Hematopoietic multipotent progenitor cell (in vitro differentiated cells): ENCODE results near the gene UNKL. TPM values are rescaled to one million over a fixed set of nuclear protein-coding genes. Genes with fewer than 3 reads are reported as not detected.

Experiments used
- DNase-seq, 3 donors: peaks; one replicate each; pipeline ENCODE4 v3.0.0-alpha.2; 2011 to 2015; ENCODE audit warnings: low read depth in 2 of 3, low spot score in 2 of 3
- total RNA-seq: library from RNA; depleted of rRNA; stranded (reverse); fragments of >200 nt; gene quantifications from one replicate; pipeline ENCODE4 v1.2.3, GENCODE V29; 2012

The UNKL gene
- total RNA-seq, 1 donor = 45.5 TPM

GRCh38 chr16:1407753-1408152 lies 6.8 kb downstream of the UNKL start:
- DNase-seq = no peak

DNA sequence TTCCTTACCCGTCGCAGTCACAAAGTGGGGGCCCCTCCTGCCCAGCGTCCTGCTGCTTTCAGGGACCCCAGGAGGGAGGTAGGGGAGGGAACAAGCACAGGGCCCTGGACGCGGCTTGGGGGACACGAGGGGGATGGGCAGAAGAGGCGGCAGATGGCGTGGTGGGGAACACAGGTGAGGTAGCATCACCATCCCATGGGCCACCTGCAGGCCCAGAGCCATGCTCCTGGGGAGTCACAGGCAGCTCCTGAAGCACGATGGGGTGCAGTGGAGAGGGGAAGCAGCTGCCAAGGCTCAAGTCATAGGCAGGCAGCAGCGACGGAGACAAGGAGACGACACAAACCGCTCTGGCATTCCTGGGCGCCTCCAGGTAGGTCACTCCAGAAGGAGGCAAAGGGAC lies 10.8 kb downstream of the UNKL start:
- no peak for DNase-seq

GRCh38 chr16:1403036-1403435 lies 11.5 kb downstream of the UNKL start:
- no peak for DNase-seq

DNA sequence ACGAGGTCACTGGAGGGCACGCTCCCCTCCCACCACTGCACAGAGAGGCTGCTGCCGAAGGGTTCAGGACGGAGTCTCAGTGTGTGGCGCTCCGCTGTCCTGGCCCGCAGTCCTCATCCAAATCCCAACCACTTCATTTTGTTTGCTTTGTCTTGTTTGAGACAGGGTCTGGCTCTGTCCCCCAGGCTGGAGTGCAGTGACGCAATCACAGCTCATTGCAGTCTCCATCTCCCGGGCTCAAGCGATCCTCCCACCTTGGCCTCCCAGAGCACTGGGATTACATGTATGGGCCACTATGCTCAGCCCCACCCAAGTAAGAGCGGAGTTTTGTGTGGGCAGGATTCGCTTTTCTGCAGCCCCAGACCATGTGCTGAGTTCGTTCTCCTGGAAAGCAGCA lies 12.7 kb downstream of the UNKL start:
- DNase-seq = no peak

DNA sequence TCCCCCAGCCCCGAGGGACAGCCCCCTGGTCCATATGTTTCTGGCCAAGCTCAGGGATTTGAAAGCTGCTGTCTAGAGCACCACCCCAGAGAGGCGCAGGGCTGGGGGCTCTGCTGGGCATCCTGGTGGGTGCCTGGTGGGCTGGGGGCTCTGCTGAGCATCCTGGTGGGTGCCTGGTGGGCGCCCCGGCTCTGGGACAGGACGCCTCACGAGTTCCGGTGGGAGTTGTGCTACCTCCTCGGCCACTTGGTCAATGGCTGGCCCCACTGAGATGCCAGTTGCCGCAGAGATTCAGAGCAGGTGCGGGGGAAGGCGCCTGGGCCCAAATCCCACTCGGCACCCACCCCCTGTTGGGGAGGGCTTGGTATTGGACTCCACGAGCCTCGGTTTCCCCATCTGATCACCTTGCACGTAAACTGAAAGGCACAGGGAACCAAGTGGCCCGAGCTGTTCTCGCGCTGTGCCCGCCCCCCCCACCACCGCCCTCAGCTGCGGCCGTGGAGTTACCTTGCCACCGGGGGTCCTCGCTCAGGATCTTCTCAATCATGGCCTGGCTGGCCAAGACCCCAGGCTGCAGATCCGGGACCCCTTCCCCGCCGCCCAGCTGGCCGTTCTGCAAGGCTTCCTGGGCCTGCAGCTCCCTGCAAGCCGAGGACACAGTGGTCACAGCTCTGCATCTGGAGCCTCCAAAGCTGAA lies 13.3 kb downstream of the UNKL start:
- no peak for DNase-seq

DNA sequence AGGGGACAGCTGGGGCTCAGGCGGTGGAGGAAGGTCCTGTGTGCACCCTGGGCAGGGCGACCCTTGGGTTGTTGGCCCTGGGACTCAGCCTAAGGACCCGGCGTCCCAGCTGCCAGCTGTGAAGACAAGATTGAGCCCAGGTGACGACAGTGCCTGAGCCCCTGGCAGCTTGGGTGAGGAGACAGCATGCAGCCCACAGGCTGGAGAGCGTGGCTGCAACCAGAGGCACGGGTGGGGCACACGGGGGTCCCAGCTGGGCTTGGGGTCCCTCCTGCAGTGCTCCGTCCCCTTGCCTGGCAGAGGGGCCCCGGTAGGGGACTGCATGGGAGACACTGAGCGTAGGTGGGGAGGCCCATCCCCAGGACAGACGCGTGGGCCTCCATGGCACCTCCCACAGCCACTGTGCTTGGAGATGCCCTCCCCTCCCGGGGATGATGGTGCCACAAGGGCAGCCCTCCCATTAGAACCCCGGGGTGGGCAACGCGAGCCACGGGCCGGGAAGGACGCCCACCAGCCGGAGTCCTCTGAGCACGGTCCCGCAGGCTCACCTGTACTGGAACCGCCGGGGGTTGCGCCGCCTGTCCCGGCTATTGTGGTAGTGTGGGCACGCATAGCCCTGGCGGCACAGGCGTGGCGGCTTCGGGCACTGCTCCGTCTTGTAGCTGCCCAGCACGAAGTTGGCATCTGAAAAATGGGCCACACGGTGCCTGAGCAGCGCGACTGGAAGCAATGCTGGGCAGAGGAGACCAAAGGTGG lies 15.5 kb downstream of the UNKL start:
- no peak for DNase-seq

DNA sequence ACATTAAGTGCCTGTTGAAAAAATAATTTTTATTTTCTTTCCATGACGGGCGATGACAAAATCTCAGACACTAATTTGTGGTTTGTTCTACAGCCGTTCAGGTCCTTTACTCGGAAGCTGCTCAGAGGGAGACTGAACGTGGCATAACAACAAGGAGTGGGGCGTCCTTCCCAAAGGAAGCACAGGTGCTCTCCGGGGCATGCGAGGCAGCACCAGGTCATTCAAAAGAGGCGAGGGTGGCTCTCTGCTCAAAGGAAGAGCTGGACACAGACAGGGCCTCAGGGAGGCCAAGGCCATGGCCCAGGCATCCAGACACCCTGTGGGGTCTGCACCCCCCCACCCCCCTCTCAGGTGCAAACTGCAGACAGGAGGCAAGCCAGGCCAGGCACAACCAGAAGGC lies 16.2 kb downstream of the UNKL start:
- DNase-seq = no peak

- no peak for DNase-seq
Observed at GRCh38 chr16:1397779-1398178, 16.7 kb downstream of the UNKL start.

DNA sequence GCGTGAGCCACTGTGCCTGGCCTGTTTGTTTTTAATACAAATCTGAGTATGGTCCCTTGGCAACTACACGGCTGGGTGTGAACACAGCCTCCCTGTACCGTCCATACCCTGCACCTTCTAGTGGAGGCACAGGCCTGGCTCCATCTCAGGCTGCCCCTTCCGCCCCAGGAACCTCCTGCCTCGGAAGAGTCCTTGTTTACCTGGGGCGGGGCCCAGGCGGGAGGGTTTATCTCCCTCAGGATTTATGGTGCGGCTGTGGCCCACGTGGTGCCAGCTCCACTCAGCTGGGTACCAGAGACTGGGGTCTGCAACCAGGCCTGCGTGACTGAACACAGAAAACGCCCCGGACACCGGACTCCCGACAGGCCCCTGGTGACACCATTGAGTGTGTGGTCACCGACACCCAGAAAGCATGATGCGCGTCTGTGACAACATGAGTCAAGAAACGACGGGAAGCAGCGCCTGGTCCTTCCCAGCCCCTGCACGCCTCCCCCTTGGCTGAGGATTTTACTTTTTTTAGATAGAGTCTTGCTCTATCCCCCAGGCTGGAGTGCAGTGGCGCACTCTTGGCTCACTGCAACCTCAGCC lies 19.0 kb downstream of the UNKL start:
- DNase-seq = no peak

- no peak for DNase-seq
Observed at GRCh38 chr16:1394367-1394951, 20.0 kb downstream of the UNKL start.

- DNase-seq = no peak
Observed at GRCh38 chr16:1393613-1394176, 20.8 kb downstream of the UNKL start.

DNA sequence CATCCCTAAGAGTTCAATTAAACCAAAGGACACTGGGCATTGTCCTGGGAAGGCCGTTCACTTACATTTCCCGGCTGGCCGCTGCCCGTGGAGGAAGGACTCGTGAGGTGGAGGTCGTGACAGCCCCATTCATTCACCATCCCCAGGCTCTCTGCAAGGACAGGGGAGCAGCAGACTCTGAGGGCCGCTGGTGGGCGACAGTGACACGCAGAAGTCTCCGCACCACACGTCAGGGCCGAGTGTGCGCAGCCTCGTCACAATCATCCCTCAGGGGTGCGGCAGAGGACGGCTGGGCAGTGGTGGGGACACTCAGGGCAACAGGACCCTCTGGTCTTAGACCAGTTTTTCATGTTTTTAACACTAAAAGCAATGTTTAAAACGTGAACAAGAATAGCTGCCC lies 21.7 kb downstream of the UNKL start:
- DNase-seq = no peak

DNA sequence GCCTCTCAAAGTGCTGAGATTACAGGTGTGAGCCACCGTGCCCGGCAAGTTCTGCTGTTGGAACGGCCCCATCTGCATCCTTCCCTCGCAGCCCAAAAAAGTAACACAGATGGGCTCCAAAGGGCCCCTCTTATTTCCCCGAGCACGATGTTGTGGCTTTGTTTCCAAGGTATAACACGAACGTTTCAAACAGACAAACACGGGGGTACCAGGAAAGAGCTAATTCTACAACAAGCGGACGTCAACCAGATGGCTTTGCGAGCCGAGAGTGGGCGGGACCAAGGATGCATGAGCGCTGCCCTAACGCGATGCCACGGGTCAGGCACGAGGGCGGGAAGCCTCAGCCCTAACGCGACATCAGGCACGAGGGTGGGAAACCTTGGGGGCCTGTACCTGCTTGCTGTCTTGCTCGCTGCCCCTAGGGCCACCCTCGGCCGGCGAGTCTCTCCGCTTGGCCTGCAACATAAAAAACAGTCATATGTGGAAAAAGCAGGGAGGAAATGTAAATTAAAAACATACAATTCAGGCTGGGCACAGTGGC lies 24.2 kb downstream of the UNKL start:
- no peak for DNase-seq

DNA sequence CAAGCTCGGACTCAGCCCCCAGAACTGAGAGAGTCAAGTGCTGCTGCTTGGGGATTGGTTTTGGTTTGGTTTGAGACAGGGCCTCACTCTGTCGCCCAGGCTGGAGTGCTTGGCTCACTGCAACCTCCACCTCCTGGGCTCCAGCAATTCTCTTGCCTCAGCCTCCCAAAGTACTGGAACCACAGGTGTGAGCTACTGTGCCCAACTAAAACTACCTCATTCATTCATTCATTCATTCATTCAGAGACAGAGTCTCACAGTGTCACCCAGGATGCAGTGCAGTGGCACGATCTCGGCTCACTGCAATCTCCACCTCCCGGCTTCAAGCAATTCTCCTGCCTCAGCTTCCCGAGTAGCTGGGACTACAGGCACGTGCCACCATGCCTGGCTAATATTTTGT lies 24.7 kb downstream of the UNKL start:
- DNase-seq = no peak

DNA sequence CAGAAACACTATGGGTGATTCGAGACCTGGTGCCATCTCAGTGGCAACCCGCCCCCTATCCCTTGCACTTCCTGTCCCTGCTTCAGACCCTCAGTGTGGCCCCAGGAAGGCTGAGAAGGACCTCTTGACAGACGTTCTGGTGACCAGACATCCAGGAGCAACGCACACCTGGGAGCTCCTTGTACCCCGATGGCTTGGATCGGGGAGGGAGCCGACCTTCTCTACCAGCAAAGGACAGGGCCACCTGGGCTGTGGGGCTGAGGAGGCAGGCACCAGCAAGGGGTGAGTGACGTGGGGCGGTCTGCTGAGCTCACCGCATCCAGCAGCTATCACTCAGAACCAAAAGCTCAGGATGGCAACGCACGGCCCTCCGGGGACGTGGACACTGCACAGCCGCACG lies 27.2 kb downstream of the UNKL start:
- DNase-seq = no peak

GRCh38 chr16:1385232-1385631 lies 29.3 kb downstream of the UNKL start:
- no peak for DNase-seq

DNA sequence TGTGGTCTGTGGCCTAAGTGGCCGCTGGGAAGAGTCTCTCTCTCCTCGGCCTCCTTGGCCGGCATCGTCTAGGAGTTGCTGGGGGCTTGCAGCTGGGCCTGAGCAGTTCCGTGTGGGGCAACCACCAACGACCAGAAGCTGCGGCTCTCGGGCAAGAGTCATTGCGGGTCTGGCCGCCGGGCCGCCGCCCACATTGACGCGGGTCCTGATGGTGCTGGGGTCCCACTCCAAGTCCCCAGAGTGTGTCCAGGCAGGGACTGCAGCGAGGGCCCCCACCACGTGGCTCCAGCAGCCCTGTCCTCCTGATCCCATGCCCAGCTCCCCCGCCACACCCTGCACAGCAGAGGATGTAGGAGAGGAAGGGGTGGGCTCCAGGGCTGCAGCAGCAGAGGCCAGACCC lies 30.9 kb downstream of the UNKL start:
- no peak for DNase-seq

GRCh38 chr16:1381612-1382406 lies 32.7 kb downstream of the UNKL start:
- no peak for DNase-seq

GRCh38 chr16:1380195-1380594 lies 34.3 kb downstream of the UNKL start:
- no peak for DNase-seq
